HG03159 (cell line): ENCODE data around the gene PGS1.

Source experiments
- ATAC-seq: cut with Tn5 transposase; IDR thresholded peaks from one replicate; pipeline ENCODE4 v1.9.1; 2021; ENCODE audit warnings: mild to moderate bottlenecking, moderate library complexity; ENCODE audit not compliant: unreplicated experiment

PGS1 gene

DNA sequence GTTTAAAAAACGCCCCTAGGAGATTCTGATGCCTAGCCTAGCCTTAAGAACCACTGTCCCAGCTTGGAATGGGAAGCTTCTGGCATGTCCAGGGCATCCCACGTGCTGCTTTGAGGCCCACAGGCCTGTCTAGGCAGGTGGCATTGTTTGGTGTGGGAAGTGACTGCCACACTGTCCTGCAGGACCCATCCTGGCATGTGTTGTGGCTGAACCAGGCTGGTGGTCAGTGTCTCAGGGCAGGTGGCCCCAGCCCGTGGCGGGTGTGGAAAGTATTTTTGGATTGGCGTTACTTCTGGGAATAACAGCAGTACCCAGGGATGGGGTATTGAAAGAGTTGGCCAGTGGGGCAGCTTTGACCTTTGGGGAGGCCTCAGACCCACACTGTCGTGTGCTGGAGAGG, 27.9 kb downstream of the PGS1 start:
- no peak for ATAC-seq

DNA sequence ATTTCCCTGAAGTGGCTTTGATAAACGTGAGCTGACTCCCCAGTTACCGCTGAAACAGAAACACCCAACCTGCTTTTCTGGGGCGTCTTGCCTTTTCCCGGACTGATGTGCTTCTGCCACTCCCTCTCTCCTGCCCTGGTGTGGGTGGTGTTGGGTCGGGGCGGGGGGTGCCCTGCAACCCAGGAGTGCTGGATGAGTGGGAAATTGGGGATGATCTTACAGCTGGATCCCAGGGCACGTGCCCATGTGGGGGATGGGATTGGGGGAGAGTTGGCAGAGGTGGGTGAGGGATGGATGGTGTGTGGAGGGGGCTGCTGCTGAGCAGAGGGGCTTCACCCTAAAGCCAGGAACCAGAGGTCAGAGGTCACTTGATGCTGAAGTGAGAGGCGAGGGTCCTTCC, 28.5 kb downstream of the PGS1 start:
- ATAC-seq = no peak

DNA sequence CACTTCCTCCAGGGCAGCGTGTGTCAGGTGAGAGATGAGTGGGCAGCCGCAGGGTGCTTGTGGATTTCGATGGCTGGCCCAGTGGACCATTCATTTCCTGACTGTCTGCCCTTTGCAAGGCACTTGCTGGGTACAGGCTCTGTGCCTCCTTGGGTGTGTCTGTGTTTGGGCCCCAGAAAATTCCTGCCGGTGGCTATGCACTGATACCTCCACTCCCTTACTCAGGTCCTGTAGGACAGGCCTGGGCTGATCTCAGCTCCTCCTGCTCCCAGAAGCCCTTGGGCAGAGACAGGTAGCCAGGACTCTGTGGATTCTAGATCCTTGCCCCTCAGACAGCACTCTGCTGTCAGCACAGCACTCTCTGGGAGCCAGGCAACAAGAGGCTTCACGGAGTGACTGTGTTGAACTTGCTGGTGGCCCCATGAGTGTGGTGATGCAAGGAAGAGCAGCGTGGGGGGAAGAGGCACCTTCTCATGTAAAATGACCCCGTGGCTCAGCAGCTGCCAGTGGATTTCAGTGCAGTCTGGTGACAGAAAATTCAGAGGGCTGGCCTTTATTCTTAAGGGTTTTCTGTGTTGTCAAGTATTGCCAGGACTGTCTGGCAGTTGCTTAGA, 29.0 kb downstream of the PGS1 start:
- ATAC-seq = no peak

DNA sequence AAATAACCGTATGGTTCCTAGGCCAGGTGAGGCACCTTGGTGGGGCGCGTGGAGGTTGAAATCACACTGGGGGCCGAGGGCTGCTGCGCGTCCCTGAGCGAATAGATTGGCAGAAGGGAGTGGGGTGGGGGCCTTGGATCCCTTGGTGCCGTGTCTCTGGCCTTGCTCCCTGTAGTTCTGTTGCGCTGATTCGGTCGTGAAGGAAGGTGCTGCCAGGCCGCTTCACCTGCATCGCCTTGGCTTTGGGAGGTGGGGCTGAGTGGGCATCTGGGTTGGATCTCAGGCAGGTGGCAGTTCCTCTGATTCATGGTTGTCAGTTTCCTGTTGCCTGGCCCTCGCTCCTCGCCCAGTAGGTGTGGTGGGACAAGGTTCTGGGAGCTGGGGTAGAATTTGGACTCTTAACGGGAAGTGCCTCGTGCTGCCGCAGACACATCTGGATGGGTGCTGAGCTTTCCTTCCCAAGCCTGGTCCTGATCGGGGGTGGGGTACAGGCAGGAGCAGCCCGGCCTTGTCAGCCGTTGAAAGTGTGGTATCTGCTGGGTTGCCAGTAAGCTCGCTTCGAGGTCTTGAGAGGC, 30.1 kb downstream of the PGS1 start:
- ATAC-seq = no peak

DNA sequence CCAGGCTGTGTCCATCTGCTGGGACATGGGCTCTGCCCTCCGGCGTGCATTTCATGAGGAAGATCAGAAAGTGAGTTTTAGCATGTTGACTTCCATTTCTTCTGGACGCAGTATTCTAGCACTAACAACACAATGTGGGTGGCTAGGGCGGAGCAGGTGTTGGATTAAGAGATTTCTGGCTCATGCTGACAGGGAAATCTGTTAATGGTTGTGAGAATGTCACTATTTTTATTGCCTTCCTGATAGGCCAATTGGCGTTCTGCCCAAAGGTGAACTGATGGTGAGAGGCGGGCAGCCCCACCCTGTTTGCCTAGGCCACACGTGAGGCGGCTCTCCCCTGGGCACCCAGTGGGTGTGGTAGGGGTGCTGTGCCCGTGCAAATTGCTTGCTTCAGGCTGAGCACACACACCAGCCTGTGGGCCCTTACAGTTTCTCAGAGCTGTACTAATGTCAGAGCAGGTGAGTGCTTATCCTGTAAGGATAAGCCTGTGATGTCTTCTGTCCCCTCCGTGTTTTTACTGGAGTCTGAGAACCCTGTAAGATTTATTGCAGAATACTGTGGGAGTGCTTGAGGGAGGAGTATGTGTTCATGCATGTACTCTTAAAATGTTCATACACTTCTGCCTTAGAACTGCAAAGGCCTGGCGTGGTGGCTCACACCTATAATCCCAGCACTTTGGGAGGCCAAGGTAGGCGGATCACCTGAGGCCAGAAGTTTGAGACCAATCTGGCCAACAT, 30.9 kb downstream of the PGS1 start:
- no peak for ATAC-seq

DNA sequence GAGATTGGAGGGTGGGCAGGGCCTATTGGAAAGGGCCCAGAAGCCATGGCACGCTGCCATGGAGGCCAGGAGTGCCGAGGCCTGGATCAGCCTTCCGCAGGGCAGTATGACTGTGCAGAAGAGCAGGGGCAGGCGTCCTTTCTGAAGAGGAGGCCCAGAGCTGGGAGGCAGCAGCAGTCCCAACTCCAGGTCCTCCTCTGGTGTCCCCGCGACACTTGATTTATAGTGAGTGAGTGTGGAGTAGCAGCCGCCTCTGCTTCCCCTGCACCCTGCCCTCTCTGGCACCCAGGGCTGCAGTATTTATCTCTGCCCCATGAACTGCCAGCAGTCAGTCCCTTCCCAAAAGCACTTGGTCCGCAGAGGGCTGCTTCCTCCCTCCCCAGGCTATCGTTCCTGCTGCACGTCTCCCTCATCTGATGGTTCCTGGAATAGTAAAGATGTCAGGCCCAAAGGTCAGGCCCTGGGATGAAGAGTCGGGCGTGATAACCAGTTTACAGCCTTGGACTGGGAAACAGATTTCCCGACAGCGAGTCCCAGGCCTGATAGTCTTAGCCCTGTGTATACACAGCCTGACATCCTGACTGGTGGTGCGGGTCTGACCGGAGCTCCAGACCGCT, 32.9 kb downstream of the PGS1 start:
- no peak for ATAC-seq

DNA sequence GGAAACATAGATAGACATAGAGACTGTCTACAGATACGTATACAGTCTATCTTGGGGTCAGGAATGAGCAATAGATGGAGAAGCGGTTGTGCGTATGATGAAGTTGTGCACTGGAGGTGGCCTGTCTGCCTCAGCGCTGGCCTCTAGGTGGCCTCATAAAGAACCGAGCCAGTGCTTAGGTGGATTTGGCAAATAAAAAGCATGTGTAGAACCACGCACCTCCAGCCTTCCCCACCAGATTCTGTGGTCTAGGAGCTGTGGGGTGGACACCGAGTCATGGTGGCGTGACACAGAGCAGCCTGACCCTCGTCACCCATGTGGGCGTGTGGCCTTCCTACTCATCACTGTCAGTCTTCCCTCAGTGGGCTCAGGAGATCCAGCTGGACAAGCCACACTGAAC, 34.0 kb downstream of the PGS1 start:
- no peak for ATAC-seq

DNA sequence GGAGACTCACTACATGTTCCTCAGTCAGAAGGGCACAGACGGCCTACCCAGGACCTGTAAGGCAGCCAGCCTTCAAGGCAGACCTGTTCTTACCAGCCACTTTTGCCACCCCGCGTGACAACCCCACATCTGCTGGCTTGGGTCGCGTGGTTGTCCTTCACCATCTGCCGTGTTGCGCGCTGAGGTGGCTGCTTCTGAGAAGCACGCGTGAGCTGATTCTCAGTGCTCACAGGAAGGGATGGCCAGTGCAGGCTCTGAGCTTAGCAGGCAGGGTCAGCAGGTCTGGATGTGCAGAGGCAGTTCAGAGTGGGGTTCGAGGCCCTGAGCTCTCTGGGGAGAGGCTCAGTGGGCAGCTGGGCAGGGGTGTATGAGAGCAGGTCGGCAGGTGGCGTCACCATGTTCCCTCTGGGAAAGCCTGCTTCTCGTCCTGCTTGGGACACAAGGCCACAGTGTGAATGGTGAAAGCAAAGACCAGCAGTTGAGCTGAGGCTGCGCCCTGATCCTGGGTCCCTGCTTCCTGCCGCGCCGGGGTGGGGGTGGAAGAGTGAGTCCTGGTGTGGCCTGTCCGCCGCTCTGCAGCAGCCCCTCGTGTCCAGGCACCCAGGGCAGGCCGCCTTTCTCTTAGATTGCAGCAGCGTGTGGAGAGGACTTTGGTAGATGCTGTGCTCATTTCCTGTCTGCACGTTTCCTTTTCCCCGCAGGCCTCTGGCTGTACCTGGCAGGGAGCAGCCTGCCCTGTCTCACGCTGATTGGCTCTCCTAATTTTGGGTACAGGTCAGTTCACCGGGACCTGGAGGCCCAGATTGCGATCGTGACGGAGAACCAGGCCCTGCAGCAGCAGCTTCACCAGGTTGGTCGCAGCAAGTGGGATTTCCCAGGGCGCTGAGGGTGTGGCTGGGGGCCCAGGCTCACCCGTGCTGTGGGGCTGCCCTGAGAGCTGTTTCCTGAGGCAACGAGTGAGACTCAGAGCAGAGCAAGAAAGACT, 36.0 kb downstream of the PGS1 start:
- no peak for ATAC-seq

DNA sequence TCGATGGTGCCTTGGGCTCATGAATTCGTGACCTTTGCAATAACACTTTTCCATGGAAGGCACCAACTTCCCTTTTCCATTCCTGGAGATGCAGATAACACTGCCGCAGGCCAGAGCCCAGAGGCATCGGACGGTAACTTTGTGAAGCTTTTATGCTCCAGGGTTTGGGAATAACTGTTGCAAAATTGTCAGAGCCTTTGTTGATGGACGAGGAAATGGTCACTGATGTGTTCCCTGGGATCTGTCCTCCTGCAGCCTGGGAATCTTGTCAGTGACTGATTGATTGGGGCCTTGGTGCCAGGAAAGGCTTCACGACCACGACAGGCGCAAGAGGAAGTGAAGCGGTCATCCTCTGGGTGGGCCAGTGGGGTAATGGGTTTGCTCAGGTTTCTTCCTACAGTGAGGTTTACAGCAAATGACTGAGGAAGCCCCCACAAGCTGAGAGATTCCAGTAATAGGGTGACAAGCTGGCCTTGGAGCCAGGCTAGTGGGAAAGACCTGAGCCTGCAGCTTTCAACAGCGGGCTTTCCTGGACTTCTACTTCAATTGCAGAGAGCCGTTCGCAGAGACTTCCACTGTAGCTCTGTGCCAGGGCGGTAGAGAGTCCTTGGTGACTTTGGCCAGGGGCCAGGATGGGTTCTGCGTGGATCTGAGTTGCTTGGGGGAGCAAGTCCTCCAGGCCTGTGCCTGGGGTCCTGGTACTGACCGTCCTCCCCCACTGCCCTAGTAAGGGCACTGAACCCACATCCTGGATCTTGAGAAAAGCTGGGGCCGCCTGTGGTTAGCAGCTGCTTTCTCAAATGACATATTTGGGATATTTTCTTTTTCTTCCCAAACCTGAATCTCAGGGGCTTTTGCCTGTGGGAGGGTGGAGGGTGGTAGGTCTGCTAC, 37.6 kb downstream of the PGS1 start:
- ATAC-seq = no peak

DNA sequence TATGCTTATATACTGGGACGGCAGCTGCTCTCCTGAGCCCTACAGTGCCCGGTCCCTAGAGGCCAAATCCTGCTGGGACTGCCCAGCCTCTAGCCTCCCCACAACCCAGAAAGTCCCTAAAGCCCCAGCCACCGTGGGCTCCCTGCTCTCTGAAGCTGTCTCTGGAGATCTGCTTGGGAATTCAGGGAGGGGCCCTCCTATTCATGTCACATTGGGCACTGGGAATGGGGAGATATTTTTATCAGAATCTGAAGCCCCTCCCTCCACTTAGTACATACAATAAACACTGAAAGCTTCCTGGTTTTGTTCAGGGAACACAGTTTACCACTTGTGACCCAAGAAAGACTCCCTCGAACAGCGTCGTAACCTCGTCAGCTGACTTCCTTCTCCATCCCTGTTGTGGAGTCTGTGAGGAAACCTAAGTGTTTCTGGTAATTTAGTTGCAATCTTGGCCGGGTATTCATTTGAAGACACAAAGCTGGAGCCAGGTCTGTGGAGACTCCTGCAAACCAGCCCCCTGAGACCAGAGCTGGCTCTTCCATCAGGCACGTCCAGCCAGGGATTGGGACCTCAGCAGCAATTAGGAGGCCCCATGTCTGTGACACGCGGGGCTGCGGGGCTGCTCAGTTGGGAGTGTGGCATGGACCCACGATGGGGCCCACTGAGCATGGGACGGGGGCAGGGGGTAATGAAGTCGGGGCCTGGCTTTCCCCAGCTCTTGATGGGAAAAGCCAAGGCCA, 38.5 kb downstream of the PGS1 start:
- ATAC-seq = no peak

DNA sequence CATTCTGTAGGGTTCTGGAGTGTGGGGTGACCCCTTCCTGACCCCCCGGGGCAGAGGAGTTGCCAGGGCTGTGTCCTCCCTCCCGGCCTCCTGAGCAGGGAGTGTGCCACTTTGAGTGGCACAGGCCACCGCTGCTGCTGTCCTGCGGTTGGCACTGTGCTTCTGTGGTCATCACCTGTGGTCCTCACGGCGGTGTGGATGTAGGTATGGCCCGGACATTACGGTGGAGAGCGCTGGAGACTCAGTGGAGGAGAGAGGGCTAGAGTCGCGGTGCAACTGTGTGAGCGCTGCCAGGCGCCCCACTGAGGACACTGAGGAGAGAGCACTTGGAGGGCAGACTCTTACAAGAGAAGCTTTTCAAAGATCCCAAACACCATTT, 39.1 kb downstream of the PGS1 start:
- no peak for ATAC-seq

DNA sequence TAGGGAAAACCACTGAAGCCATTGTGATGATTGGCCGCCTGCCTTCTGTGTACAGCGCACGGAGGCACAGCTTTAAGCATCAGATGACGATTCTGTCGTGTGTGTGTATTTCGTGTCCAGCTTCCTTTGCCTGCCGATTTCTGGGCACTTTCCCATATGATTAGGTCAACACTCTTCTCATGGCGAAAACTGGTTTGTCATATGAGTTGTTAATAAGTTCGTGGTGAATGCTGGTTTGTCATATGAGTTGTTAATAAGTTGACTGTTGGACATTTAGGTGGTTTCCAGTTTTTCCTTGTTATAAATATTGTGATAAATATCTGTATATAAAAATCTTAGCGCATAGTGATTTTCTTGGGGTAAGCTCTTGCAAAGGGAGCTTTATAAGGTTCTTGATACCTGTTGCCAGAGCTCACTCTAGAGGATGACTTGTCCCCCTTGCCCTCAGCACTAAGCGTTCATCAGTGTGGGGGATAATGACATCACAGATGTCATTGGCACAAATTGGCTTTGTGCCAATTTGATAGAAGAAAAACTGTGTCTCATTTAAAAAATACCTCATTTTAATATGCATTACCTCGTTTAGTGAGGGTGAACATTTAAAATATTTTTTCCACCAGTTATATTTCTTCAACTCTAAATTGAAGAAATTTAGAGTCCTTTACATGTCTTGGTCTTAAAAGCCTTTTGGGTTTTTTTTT, 40.0 kb downstream of the PGS1 start:
- no peak for ATAC-seq

DNA sequence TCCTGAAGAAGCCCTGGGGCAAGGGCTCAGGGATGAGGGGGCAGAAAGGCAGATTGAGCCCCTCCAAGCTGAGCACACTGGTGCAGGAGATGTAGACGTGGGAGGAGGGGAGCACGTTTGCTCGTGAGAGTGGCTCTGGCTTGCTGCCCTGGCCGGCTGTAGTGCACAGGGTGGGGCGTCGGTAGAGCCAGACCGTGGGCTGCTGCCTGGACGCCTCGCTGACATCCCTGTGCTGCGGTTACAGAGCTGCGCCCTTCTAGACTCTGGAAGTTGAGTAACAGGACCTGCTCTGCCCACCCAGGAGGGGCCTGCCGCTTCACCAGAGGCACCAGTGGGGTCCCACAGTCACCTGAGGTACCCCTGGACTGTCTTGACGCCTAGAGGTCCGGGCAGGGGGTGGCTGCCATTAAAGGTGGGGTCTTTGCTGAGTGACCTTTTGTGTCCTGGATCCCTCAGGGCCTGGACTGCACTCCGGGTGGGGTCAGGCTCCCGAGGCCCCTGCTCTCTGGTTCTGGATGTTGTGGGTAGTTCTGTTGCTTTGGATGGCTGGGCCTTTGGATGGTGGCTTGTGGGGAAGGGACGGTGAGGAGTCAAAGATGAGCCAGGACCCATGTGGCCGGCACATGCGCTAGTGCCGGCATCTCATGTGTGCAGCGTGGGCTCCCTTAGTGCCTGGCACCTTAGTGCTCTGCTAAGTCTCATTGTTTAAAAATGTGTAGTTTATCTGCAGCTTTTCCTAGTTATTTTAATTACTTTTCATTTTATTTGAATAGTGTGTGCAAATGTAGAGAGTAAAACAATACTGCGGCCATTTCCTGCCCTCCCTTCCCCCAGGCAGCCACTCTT, 41.7 kb downstream of the PGS1 start:
- no peak for ATAC-seq

DNA sequence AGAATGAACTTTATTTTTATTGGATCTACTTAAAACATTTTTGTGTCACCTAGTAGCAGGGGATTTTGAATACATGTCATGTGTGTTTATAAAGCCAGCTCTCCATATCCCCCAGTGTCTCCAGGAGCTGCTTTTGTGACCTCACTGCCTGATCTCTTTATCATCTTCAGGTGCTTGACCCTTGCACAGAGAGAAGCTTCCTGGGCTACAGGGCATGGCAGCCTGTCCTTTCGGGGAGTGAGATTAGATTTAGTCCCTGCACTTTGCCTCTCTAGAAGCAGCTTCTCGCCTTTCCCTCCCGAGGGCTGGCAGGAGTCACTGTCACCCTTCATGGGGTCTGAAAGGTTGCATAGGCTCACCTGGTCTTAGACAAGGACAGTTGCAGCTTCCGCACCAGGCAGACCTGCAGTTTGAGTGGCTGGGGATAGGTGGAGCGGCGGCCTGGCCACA, 42.7 kb downstream of the PGS1 start:
- ATAC-seq = no peak

DNA sequence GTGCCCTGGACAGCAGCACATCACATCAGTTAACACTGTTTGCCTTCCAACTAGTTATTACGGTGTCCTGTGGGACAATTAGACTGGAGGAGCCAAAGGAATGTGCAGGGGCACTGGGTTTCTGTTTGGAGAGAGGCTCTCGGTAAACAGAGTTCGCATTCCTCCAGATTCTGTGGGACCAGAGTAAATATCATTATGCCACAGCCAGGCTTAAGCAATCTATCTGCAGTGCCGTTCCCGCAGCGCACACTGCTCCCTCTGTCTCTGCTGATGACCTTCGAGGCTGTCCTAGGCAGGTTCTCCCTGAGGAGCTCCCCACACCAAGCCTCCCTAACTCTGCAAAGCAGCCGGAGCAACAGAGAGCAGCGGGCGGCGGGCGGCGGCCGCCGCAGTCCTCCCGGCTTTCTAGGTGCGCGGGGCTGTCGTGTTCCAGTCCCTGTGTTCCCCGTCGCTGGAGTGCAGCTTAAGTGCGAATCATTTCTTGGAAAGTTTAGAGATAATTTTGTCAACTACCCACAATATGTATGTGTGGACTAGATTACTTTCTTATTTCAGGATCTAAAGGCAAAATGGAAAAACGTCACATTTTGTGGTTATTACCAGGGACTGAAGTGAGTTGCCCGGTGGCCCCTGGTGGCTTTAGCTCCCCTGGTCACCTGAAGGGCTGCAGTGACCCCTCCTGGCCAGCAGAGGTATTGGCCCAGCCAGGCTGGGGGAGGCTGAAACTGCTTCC, 43.3 kb downstream of the PGS1 start:
- no peak for ATAC-seq

DNA sequence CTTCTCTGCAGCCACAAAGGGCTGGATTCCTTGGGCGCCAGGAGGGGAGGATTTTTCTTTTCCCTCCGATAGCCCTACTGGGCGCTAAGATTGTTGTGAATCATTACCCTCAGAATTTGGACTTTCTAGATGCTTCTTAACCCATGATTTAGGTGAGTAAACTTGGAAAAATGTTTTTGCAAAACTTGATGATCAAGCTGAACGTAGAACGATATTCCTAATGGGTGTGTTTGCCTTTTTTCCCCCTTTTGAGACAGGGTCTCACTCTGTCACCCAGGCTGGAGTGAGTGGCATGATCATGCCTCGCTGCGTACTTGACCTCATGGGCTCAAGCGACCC, 43.8 kb downstream of the PGS1 start:
- no peak for ATAC-seq
